Peyer's patch (tissue), 4 donors: Measurements from ENCODE around the gene ADAMTS12. TPM values are rescaled to one million over a fixed set of nuclear protein-coding genes. Genes with fewer than 3 reads are reported as not detected.

Experiments
- DNase-seq, 3 donors: peaks; one replicate each; pipeline ENCODE4 v3.0.0-alpha.2; 2017 to 2019
- H3K27ac ChIP-seq, 4 donors: fragments of 200-600 bp; sonication (generic); one replicate each; pipeline ENCODE4 v1.5.1; 2016 to 2019
- H3K27me3 ChIP-seq, 2 donors: fragments of 200-600 bp; sonication (generic); one replicate each; pipeline ENCODE4 v1.5.1; 2019
- H3K36me3 ChIP-seq, 3 donors: fragments of 200-600 bp; sonication (generic); one replicate each; pipeline ENCODE4 v1.5.1; 2016 to 2019
- H3K4me1 ChIP-seq, 4 donors: fragments of 200-600 bp; sonication (generic); one replicate each; pipeline ENCODE4 v1.5.1; 2016 to 2019
- H3K4me3 ChIP-seq, 4 donors: fragments of 200-600 bp; sonication (generic); 1 replicate in 3 of 4; 2 replicates in 1 of 4; pipeline ENCODE4 v1.5.1; 2016 to 2019; ENCODE audit warnings: mild to moderate bottlenecking in 1 of 4
- H3K9me3 ChIP-seq, 4 donors: fragments of 200-600 bp; sonication (generic); one replicate each; pipeline ENCODE4 v1.5.1; 2016 to 2019; ENCODE audit warnings: mild to moderate bottlenecking in 1 of 4
- POLR2A ChIP-seq, 2 donors: fragments of 450-650 bp; IDR thresholded peaks; one replicate each; pipeline ENCODE4 v1.5.1; 2017; ENCODE audit warnings: antibody characterized with exemption in 2 of 2, mild to moderate bottlenecking in 2 of 2, moderate library complexity in 2 of 2
- total RNA-seq, 4 donors: library from RNA; depleted of rRNA; stranded (reverse); fragments of >200 nt; gene quantifications; one replicate each; pipeline ENCODE4 v1.1.0, GENCODE V29; 2016
- TF ChIP-seq, protein P1 (sequence below), 6 experiments: fragments of 450-650 bp in 4 of 6; fragments of 200-600 bp in 2 of 6; sonication (generic) in 1 of 6; IDR thresholded peaks; one replicate each; pipeline ENCODE4 v1.5.1; 2017 to 2019; ENCODE audit warnings: antibody characterized with exemption in 6 of 6, mild to moderate bottlenecking in 3 of 6, moderate library complexity in 1 of 6

Gene ADAMTS12
- total RNA-seq, 4 donors from 2014 or later, result 0.53 to 11.6 (median 1.3) TPM

DNA sequence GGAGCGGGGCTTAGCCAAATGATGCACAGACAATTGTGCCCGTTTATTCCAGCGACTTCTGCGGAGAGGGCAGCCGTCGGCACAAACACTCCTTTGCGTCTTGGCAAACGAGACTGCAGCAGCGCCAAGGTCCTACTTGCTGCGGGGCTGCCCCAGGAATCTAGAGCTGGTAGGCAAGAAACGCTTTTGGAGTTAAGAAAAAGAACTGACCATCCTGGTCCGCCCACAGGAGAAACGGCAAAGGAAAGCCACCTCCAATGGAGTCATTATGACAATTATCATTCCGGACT is 46.7 kb upstream of the ADAMTS12 start:
- TF ChIP-seq, protein P1, sequence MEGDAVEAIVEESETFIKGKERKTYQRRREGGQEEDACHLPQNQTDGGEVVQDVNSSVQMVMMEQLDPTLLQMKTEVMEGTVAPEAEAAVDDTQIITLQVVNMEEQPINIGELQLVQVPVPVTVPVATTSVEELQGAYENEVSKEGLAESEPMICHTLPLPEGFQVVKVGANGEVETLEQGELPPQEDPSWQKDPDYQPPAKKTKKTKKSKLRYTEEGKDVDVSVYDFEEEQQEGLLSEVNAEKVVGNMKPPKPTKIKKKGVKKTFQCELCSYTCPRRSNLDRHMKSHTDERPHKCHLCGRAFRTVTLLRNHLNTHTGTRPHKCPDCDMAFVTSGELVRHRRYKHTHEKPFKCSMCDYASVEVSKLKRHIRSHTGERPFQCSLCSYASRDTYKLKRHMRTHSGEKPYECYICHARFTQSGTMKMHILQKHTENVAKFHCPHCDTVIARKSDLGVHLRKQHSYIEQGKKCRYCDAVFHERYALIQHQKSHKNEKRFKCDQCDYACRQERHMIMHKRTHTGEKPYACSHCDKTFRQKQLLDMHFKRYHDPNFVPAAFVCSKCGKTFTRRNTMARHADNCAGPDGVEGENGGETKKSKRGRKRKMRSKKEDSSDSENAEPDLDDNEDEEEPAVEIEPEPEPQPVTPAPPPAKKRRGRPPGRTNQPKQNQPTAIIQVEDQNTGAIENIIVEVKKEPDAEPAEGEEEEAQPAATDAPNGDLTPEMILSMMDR (IDR thresholded peaks at IDR 0.05), result no peak
- TF ChIP-seq POLR2A (IDR thresholded peaks at IDR 0.05), result no peak
- no peaks in the 10 kb centered on the region for H3K36me3 ChIP-seq
- no peaks in the 10 kb centered on the region for H3K4me1 ChIP-seq
- H3K27ac ChIP-seq, result no peak overlapping the region
- H3K4me3 ChIP-seq, result no peak overlapping the region
- H3K27me3 ChIP-seq, result no peaks in the 10 kb centered on the region
- no peak for DNase-seq
- H3K9me3 ChIP-seq, result no peaks in the 10 kb centered on the region

DNA sequence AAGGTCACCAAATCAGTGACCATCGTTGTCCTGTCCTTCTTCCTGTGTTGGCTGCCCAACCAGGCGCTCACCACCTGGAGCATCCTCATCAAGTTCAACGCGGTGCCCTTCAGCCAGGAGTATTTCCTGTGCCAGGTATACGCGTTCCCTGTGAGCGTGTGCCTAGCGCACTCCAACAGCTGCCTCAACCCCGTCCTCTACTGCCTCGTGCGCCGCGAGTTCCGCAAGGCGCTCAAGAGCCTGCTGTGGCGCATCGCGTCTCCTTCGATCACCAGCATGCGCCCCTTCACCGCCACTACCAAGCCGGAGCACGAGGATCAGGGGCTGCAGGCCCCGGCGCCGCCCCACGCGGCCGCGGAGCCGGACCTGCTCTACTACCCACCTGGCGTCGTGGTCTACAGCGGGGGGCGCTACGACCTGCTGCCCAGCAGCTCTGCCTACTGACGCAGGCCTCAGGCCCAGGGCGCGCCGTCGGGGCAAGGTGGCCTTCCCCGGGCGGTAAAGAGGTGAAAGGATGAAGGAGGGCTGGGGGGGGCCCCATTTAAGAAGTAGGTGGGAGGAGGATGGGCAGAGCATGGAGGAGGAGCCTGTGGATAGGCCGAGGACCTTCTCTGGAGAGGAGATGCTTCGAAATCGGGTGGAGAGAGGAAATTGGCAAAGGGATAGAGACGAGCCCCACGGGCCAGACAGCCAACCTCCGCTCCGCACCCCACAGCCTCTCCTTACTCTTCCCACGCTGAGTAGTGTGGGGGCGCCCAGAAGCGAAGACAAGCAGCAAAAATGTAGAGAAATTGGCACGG is 46.1 kb upstream of the ADAMTS12 start:
- Histone ChIP-seq H3K27me3 (no peaks in the 10 kb centered on the region), H3K9me3 (no peaks in the 10 kb centered on the region), H3K4me1 (no peaks in the 10 kb centered on the region), H3K4me3 (no peak overlapping the region), H3K36me3 (no peaks in the 10 kb centered on the region), H3K27ac (no peak overlapping the region)
- no peak for DNase-seq
- TF ChIP-seq POLR2A (IDR thresholded peaks at IDR 0.05), result no peak
- TF ChIP-seq, protein P1 (IDR thresholded peaks at IDR 0.05), result no peak

DNA sequence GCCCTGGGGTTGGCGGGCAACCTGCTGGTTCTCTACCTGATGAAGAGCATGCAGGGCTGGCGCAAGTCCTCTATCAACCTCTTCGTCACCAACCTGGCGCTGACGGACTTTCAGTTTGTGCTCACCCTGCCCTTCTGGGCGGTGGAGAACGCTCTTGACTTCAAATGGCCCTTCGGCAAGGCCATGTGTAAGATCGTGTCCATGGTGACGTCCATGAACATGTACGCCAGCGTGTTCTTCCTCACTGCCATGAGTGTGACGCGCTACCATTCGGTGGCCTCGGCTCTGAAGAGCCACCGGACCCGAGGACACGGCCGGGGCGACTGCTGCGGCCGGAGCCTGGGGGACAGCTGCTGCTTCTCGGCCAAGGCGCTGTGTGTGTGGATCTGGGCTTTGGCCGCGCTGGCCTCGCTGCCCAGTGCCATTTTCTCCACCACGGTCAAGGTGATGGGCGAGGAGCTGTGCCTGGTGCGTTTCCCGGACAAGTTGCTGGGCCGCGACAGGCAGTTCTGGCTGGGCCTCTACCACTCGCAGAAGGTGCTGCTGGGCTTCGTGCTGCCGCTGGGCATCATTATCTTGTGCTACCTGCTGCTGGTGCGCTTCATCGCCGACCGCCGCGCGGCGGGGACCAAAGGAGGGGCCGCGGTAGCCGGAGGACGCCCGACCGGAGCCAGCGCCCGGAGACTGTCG is 45.4 kb upstream of the ADAMTS12 start:
- DNase-seq, result no peak
- TF ChIP-seq POLR2A (IDR thresholded peaks at IDR 0.05), result no peak
- TF ChIP-seq, protein P1 (IDR thresholded peaks at IDR 0.05), result no peak

GRCh38 chr5:33936381-33937016 is 44.7 kb upstream of the ADAMTS12 start, which contains the start of gene RXFP3:
RXFP3 (plus strand) TSS chr5:33936386; CDS start chr5:33936741, 355 bp downstream.
- DNase-seq, result no peak
- H3K4me1 ChIP-seq, result no peaks in the 10 kb centered on the region
- H3K27me3 ChIP-seq, result no peaks in the 10 kb centered on the region
- no peaks in the 10 kb centered on the region for H3K9me3 ChIP-seq
- H3K36me3 ChIP-seq, result no peaks in the 10 kb centered on the region
- no peak within 1 kb of the TSS for H3K27ac ChIP-seq
- peak within 1 kb of the TSS in 1 of 4 donors; percentile 20 for H3K4me3 ChIP-seq
- TF ChIP-seq, protein P1 (IDR thresholded peaks at IDR 0.05), result no peak
- no peak for TF ChIP-seq POLR2A (IDR thresholded peaks at IDR 0.05)

More for the DNA sequence above, 45.4 kb upstream of the ADAMTS12 start:
- Histone ChIP-seq H3K27ac (no peak overlapping the region), H3K4me3 (no peak overlapping the region), H3K4me1 (no peaks in the 10 kb centered on the region), H3K9me3 (no peaks in the 10 kb centered on the region), H3K36me3 (no peaks in the 10 kb centered on the region), H3K27me3 (no peaks in the 10 kb centered on the region)

- Histone ChIP-seq H3K9me3 (no peaks in the 10 kb centered on the region), H3K4me1 (no peaks in the 10 kb centered on the region), H3K4me3 (peak overlapping the region in 1 of 4 donors; percentile 20), H3K27ac (no peak overlapping the region), H3K27me3 (no peaks in the 10 kb centered on the region), H3K36me3 (no peaks in the 10 kb centered on the region)
- TF ChIP-seq, protein P1 (IDR thresholded peaks at IDR 0.05), result peak in 2 of 6 experiments; percentile 14 to 15
- no peak for TF ChIP-seq POLR2A (IDR thresholded peaks at IDR 0.05)
- no peak for DNase-seq
Measured at GRCh38 chr5:33936004-33936380, 44.2 kb upstream of the ADAMTS12 start.
